Endothelial cell of hepatic sinusoid (primary cell): ENCODE results near the gene OPA1.

Experiments used
- in situ Hi-C: cut with HindIII; loops from 2 replicates; pipeline ENCODE4 v1.10.0; 2017; ENCODE audit warnings: low sequenced_read_pairs

The OPA1 gene

GRCh38 chr3:193732827-193733226 lies 139.8 kb downstream of the OPA1 start:
- in situ Hi-C loops: no loop called here

GRCh38 chr3:193734737-193735366 lies 141.8 kb downstream of the OPA1 start:
- in situ Hi-C loops: no loop called here

- in situ Hi-C loops: no loop called here
Measured at GRCh38 chr3:193735850-193736249, 142.8 kb downstream of the OPA1 start.

GRCh38 chr3:193736616-193737015 lies 143.6 kb downstream of the OPA1 start:
- in situ Hi-C loops: no loop called here

GRCh38 chr3:193737191-193737751 lies 144.3 kb downstream of the OPA1 start:
- in situ Hi-C loops: no loop called here

- in situ Hi-C loops: no loop called here
Measured at GRCh38 chr3:193742628-193743027, 149.6 kb downstream of the OPA1 start.

- in situ Hi-C loops: no loop called here
Measured at GRCh38 chr3:193743702-193744047, 150.7 kb downstream of the OPA1 start.

- in situ Hi-C loops: no loop called here
Measured at GRCh38 chr3:193744048-193744821, 151.2 kb downstream of the OPA1 start.

- in situ Hi-C loops: no loop called here
Measured at GRCh38 chr3:193744822-193745684, 152.0 kb downstream of the OPA1 start.

GRCh38 chr3:193746832-193747231 lies 153.8 kb downstream of the OPA1 start:
- in situ Hi-C loops: no loop called here
